HEK293 (cell line): Measurements from ENCODE around the gene LCN10.

Experiments used
- CTCF ChIA-PET: fragments of 350-600 bp; formaldehyde crosslinking; extraction: SDS; loops from one replicate; lab custom pipeline; 2021; ENCODE audit warnings: antibody characterized with exemption; lab: Yijun Ruan, JAX
- POLR2A ChIA-PET: fragments of 300-600 bp; formaldehyde crosslinking; extraction: SDS; loops from one replicate; lab custom pipeline; 2020; ENCODE audit warnings: antibody characterized with exemption, inconsistent platforms; lab: Yijun Ruan, JAX
- H3K27ac ChIP-seq: fragments of 200-500 bp; sonication (Bioruptor generic); 2 replicates; pipeline ENCODE4 v1.5.1; 2014; ENCODE audit warnings: low read depth, low read length, control low read depth, inconsistent platforms; ENCODE audit errors: extremely low read depth
- H3K36me3 ChIP-seq, 2 experiments: fragments of 200-500 bp in 1 of 2; sonication (Bioruptor generic) in 1 of 2; 1 replicate in 1 of 2; 2 replicates in 1 of 2; pipeline ENCODE4 v1.5.1; 2014 to 2017; ENCODE audit warnings: inconsistent platforms in 2 of 2, low read length in 2 of 2; ENCODE audit not compliant: control insufficient read depth in 2 of 2, insufficient read depth in 1 of 2
- H3K4me1 ChIP-seq: fragments of 200-500 bp; sonication (Bioruptor generic); 2 replicates; pipeline ENCODE4 v1.5.1; 2014; ENCODE audit warnings: mild to moderate bottlenecking, low read length, inconsistent platforms; ENCODE audit not compliant: control insufficient read depth, insufficient read depth
- H3K4me3 ChIP-seq: 2 replicates; pipeline ENCODE4 v1.5.1; 2011; ENCODE audit warnings: low read depth, mild to moderate bottlenecking, control low read depth, low read length, moderate library complexity
- H3K9me3 ChIP-seq: fragments of 200-500 bp; sonication (Bioruptor generic); 2 replicates; pipeline ENCODE4 v1.5.1; 2014; ENCODE audit warnings: low read depth, low read length, inconsistent platforms; ENCODE audit not compliant: control insufficient read depth, insufficient read depth
- BCL11A ChIP-seq: fragments of 450-650 bp; formaldehyde crosslinking; IDR thresholded peaks from 2 replicates; pipeline ENCODE4 v1.5.1; 2016; ENCODE audit warnings: low read depth, missing biosample characterization, missing genetic modification characterization
- GFI1B ChIP-seq: fragments of 450-650 bp; formaldehyde crosslinking; IDR thresholded peaks from 2 replicates; pipeline ENCODE4 v1.5.1; 2016; ENCODE audit warnings: missing biosample characterization, missing genetic modification characterization
- KLF8 ChIP-seq: fragments of 450-650 bp; formaldehyde crosslinking; IDR thresholded peaks from 2 replicates; pipeline ENCODE4 v1.5.1; 2016; ENCODE audit warnings: missing biosample characterization, missing genetic modification characterization
- MZF1 ChIP-seq: fragments of 450-650 bp; formaldehyde crosslinking; IDR thresholded peaks from 2 replicates; pipeline ENCODE4 v1.5.1; 2017; ENCODE audit warnings: missing biosample characterization, missing genetic modification characterization, borderline replicate concordance
- OVOL3 ChIP-seq: fragments of 450-650 bp; formaldehyde crosslinking; IDR thresholded peaks from 2 replicates; pipeline ENCODE4 v1.5.1; 2016; ENCODE audit warnings: missing biosample characterization, missing genetic modification characterization
- RBAK ChIP-seq: fragments of 450-650 bp; formaldehyde crosslinking; IDR thresholded peaks from 2 replicates; pipeline ENCODE4 v1.5.1; 2016; ENCODE audit warnings: missing biosample characterization, missing genetic modification characterization
- SP7 ChIP-seq: fragments of 450-650 bp; formaldehyde crosslinking; IDR thresholded peaks from 2 replicates; pipeline ENCODE4 v1.5.1; 2016; ENCODE audit warnings: missing biosample characterization, missing genetic modification characterization
- ZNF112 ChIP-seq: fragments of 450-650 bp; formaldehyde crosslinking; IDR thresholded peaks from 2 replicates; pipeline ENCODE4 v1.5.0; 2017; ENCODE audit warnings: missing biosample characterization, missing genetic modification characterization
- ZNF157 ChIP-seq: fragments of 450-650 bp; formaldehyde crosslinking; IDR thresholded peaks from 2 replicates; pipeline ENCODE4 v1.5.1; 2016; ENCODE audit warnings: missing biosample characterization, missing genetic modification characterization
- ZNF16 ChIP-seq: fragments of 450-650 bp; formaldehyde crosslinking; IDR thresholded peaks from 2 replicates; pipeline ENCODE4 v1.5.1; 2016; ENCODE audit warnings: low read depth, missing biosample characterization, missing genetic modification characterization
- ZNF211 ChIP-seq: fragments of 450-650 bp; formaldehyde crosslinking; IDR thresholded peaks from 2 replicates; pipeline ENCODE4 v1.5.1; 2016; ENCODE audit warnings: low read depth, missing biosample characterization, missing genetic modification characterization
- ZNF335 ChIP-seq: fragments of 450-650 bp; formaldehyde crosslinking; conservative IDR thresholded peaks from 2 replicates; pipeline ENCODE4 v1.5.1; 2016; ENCODE audit warnings: missing biosample characterization, missing genetic modification characterization
- ZNF341 ChIP-seq: fragments of 450-650 bp; formaldehyde crosslinking; IDR thresholded peaks from 2 replicates; pipeline ENCODE4; 2016; ENCODE audit warnings: low read depth, missing biosample characterization, missing genetic modification characterization
- ZNF394 ChIP-seq: fragments of 450-650 bp; formaldehyde crosslinking; IDR thresholded peaks from 2 replicates; pipeline ENCODE4 v1.5.1; 2016; ENCODE audit warnings: missing biosample characterization, missing genetic modification characterization, mild to moderate bottlenecking, moderate library complexity, borderline replicate concordance
- ZNF473 ChIP-seq: fragments of 450-650 bp; formaldehyde crosslinking; IDR thresholded peaks from 2 replicates; pipeline ENCODE4 v1.5.1; 2017; ENCODE audit warnings: missing biosample characterization, missing genetic modification characterization
- ZNF514 ChIP-seq: fragments of 450-650 bp; formaldehyde crosslinking; IDR thresholded peaks from 2 replicates; pipeline ENCODE4 v1.5.1; 2016; ENCODE audit warnings: missing biosample characterization, missing genetic modification characterization
- ZNF600 ChIP-seq: fragments of 450-650 bp; formaldehyde crosslinking; IDR thresholded peaks from 2 replicates; pipeline ENCODE4 v1.5.1; 2016; ENCODE audit warnings: missing biosample characterization, missing genetic modification characterization
- ZNF629 ChIP-seq: fragments of 450-650 bp; formaldehyde crosslinking; IDR thresholded peaks from 2 replicates; pipeline ENCODE4 v1.5.1; 2017; ENCODE audit warnings: missing biosample characterization, missing genetic modification characterization
- ZNF654 ChIP-seq: fragments of 450-650 bp; formaldehyde crosslinking; IDR thresholded peaks from 2 replicates; pipeline ENCODE4 v1.5.1; 2016; ENCODE audit warnings: low read depth, missing biosample characterization, missing genetic modification characterization
- ZNF776 ChIP-seq: fragments of 450-650 bp; formaldehyde crosslinking; IDR thresholded peaks from 2 replicates; pipeline ENCODE4 v1.5.0; 2017; ENCODE audit warnings: missing biosample characterization, missing genetic modification characterization, borderline replicate concordance
- TF ChIP-seq, protein P1 (sequence below): fragments of 450-650 bp; formaldehyde crosslinking; IDR thresholded peaks from 2 replicates; pipeline ENCODE4 v1.5.1; 2016; ENCODE audit warnings: missing biosample characterization, missing genetic modification characterization
- TF ChIP-seq, protein P2 (sequence below): fragments of 450-650 bp; formaldehyde crosslinking; IDR thresholded peaks from 2 replicates; pipeline ENCODE4 v1.5.1; 2016; ENCODE audit warnings: missing biosample characterization, missing genetic modification characterization, borderline replicate concordance
- TF ChIP-seq, protein P3 (sequence below): fragments of 450-650 bp; formaldehyde crosslinking; IDR thresholded peaks from 2 replicates; pipeline ENCODE4 v1.5.1; 2016; ENCODE audit warnings: missing biosample characterization, missing genetic modification characterization
- TF ChIP-seq, protein P4 (sequence below): fragments of 450-650 bp; formaldehyde crosslinking; IDR thresholded peaks from 2 replicates; pipeline ENCODE4 v1.5.1; 2016; ENCODE audit warnings: missing biosample characterization, missing genetic modification characterization
- TF ChIP-seq, protein P5 (sequence below): fragments of 450-650 bp; formaldehyde crosslinking; IDR thresholded peaks from 2 replicates; pipeline ENCODE4 v1.5.1; 2016; ENCODE audit warnings: missing biosample characterization, missing genetic modification characterization
- TF ChIP-seq, protein P6 (sequence below): fragments of 450-650 bp; formaldehyde crosslinking; IDR thresholded peaks from 2 replicates; pipeline ENCODE4 v1.5.1; 2016; ENCODE audit warnings: missing biosample characterization, missing genetic modification characterization

Gene LCN10

DNA sequence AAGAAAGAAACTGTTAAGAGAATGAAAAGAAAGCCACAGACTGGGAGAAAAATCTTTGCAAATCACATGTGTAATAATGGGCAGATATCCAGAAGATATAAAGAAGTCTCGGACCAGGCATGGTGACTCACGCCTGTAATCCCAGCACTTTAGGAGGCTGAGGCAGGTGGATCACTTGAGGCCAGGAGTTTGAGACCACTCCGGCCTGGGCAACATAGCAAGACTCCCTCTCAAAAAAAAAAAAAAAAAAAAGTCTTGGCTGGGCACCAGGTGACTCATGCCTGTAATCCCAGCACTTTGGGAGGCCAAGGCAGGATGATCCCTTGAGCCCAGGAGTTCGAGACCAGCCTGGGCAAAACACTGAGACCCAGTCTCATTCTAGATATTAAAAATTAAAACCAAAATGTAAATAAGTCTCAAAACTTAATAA is 31.5 kb downstream of the LCN10 start (continued):
- TF ChIP-seq GFI1B (0 out of 2 replicates have a peak, but pooled peaks have one; percentile 15), BCL11A (tag by site-specific recombination) (peak; percentile 76; the same call in 1 of the 2 replicates), ZNF600 (tag by site-specific recombination) (0 out of 2 replicates have a peak, but pooled peaks have one; percentile 24), ZNF335 (peak; percentile 25; the same call in 1 of the 2 replicates), SP7 (peak; percentile 65; the same call in 1 of the 2 replicates), ZNF629 (peak; percentile 76; the same call in 1 of the 2 replicates)
- TF ChIP-seq, protein P1, sequence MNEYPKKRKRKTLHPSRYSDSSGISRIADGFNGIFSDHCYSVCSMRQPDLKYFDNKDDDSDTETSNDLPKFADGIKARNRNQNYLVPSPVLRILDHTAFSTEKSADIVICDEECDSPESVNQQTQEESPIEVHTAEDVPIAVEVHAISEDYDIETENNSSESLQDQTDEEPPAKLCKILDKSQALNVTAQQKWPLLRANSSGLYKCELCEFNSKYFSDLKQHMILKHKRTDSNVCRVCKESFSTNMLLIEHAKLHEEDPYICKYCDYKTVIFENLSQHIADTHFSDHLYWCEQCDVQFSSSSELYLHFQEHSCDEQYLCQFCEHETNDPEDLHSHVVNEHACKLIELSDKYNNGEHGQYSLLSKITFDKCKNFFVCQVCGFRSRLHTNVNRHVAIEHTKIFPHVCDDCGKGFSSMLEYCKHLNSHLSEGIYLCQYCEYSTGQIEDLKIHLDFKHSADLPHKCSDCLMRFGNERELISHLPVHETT = peak; percentile 84; the same call in 1 of the 2 replicates

DNA sequence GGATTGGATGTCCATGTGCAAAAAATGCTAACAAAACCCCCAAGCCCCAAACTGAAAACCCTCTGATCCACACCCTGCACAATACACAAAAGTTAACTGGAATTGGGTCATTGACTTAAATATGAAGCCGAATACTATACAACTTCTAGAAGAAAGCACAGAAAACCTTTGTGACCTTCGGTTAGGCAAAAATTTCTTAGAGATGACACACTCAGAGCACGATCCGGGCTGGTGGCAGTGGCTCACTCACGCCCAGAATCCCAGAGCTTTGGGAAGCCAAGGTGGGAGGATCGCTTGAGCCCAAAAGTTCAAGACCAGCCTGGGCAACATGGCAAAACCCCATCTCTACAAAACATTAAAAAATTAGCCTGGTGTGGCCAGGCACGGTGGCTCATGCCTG is 32.2 kb downstream of the LCN10 start:
- TF ChIP-seq, protein P2, sequence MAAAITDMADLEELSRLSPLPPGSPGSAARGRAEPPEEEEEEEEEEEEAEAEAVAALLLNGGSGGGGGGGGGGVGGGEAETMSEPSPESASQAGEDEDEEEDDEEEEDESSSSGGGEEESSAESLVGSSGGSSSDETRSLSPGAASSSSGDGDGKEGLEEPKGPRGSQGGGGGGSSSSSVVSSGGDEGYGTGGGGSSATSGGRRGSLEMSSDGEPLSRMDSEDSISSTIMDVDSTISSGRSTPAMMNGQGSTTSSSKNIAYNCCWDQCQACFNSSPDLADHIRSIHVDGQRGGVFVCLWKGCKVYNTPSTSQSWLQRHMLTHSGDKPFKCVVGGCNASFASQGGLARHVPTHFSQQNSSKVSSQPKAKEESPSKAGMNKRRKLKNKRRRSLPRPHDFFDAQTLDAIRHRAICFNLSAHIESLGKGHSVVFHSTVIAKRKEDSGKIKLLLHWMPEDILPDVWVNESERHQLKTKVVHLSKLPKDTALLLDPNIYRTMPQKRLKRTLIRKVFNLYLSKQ (tag by site-specific recombination) = no peak
- TF ChIP-seq ZNF654 (tag by site-specific recombination) (no peak), RBAK (no peak), KLF8 (tag by site-specific recombination) (no peak), ZNF16 (tag by site-specific recombination) (no peak), ZNF776 (tag by site-specific recombination) (no peak), ZNF514 (no peak), ZNF394 (no peak), ZNF473 (tag by site-specific recombination) (no peak), ZNF112 (tag by site-specific recombination) (no peak), OVOL3 (tag by site-specific recombination) (no peak), MZF1 (tag by site-specific recombination) (no peak), ZNF211 (no peak), ZNF157 (tag by site-specific recombination) (no peak), ZNF341 (no peak)
- TF ChIP-seq, protein P3, sequence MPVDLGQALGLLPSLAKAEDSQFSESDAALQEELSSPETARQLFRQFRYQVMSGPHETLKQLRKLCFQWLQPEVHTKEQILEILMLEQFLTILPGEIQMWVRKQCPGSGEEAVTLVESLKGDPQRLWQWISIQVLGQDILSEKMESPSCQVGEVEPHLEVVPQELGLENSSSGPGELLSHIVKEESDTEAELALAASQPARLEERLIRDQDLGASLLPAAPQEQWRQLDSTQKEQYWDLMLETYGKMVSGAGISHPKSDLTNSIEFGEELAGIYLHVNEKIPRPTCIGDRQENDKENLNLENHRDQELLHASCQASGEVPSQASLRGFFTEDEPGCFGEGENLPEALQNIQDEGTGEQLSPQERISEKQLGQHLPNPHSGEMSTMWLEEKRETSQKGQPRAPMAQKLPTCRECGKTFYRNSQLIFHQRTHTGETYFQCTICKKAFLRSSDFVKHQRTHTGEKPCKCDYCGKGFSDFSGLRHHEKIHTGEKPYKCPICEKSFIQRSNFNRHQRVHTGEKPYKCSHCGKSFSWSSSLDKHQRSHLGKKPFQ = no peak
- TF ChIP-seq, protein P4, sequence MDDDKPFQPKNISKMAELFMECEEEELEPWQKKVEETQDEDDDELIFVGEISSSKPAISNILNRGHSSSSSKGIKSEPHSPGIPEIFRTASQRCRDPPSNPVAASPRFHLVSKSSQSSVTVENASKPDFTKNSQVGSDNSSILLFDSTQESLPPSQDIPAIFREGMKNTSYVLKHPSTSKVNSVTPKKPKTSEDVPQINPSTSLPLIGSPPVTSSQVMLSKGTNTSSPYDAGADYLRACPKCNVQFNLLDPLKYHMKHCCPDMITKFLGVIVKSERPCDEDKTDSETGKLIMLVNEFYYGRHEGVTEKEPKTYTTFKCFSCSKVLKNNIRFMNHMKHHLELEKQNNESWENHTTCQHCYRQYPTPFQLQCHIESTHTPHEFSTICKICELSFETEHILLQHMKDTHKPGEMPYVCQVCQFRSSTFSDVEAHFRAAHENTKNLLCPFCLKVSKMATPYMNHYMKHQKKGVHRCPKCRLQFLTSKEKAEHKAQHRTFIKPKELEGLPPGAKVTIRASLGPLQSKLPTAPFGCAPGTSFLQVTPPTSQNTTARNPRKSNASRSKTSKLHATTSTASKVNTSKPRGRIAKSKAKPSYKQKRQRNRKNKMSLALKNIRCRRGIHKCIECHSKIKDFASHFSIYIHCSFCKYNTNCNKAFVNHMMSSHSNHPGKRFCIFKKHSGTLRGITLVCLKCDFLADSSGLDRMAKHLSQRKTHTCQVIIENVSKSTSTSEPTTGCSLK (tag by site-specific recombination) = no peak
- TF ChIP-seq, protein P5, sequence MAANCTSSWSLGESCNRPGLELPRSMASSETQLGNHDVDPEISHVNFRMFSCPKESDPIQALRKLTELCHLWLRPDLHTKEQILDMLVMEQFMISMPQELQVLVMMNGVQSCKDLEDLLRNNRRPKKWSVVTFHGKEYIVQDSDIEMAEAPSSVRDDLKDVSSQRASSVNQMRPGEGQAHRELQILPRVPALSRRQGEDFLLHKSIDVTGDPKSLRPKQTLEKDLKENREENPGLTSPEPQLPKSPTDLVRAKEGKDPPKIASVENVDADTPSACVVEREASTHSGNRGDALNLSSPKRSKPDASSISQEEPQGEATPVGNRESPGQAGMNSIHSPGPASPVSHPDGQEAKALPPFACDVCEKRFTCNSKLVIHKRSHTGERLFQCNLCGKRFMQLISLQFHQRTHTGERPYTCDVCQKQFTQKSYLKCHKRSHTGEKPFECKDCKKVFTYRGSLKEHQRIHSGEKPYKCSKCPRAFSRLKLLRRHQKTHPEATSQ (tag by site-specific recombination) = no peak
- TF ChIP-seq, protein P6, sequence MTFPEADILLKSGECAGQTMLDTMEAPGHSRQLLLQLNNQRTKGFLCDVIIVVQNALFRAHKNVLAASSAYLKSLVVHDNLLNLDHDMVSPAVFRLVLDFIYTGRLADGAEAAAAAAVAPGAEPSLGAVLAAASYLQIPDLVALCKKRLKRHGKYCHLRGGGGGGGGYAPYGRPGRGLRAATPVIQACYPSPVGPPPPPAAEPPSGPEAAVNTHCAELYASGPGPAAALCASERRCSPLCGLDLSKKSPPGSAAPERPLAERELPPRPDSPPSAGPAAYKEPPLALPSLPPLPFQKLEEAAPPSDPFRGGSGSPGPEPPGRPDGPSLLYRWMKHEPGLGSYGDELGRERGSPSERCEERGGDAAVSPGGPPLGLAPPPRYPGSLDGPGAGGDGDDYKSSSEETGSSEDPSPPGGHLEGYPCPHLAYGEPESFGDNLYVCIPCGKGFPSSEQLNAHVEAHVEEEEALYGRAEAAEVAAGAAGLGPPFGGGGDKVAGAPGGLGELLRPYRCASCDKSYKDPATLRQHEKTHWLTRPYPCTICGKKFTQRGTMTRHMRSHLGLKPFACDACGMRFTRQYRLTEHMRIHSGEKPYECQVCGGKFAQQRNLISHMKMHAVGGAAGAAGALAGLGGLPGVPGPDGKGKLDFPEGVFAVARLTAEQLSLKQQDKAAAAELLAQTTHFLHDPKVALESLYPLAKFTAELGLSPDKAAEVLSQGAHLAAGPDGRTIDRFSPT (tag by site-specific recombination) = no peak
- Histone ChIP-seq H3K9me3 (no peaks in the 10 kb centered on the region), H3K36me3 (peaks cover 0 to 14% of the 10 kb centered on the region in 2 experiments; a peak in 2 of 3 replicates), H3K27ac (no peak overlapping the region), H3K4me3 (no peak overlapping the region), H3K4me1 (no peaks in the 10 kb centered on the region)
- ChIA-PET CTCF (interaction anchor here (0.6 kb wide), 1 partner anchor 13 kb away, joined by 3 read pairs; no protein-coding TSS in a partner anchor), POLR2A (interaction anchor here (6.4 kb wide), 1 partner anchor 18 kb away, joined by 79 read pairs; no protein-coding TSS in a partner anchor)
